Stimulated activated memory B cell treated with anti-CD40 and anti-IgM and Interleukin-4, amounts not matched to agents 10 μg/mL and 1 μg/mL and 100 μg/mL, for 72 hours (primary cell): ENCODE measurements around the gene RAB31.

Experiments used
- ATAC-seq: fragments of 150-1000 bp; cut with Tn5 transposase; 2 replicates; pipeline ENCODE4 v1.10.0; 2021
- H3K27ac Mint-ChIP-seq: one replicate; pipeline ENCODE4 v1.8.0; 2022; ENCODE audit warnings: mild to moderate bottlenecking, mixed read lengths
- H3K27me3 Mint-ChIP-seq: one replicate; pipeline ENCODE4 v1.8.0; 2022; ENCODE audit warnings: mixed read lengths
- H3K36me3 Mint-ChIP-seq: one replicate; pipeline ENCODE4 v1.8.0; 2022; ENCODE audit warnings: mixed read lengths
- H3K4me1 Mint-ChIP-seq: one replicate; pipeline ENCODE4 v1.8.0; 2022; ENCODE audit warnings: mixed read lengths
- H3K4me3 Mint-ChIP-seq: one replicate; pipeline ENCODE4 v1.8.0; 2022; ENCODE audit warnings: mild to moderate bottlenecking, moderate library complexity, mixed read lengths
- H3K9me3 Mint-ChIP-seq: one replicate; pipeline ENCODE4 v1.8.0; 2022; ENCODE audit warnings: mixed read lengths

Gene RAB31

DNA sequence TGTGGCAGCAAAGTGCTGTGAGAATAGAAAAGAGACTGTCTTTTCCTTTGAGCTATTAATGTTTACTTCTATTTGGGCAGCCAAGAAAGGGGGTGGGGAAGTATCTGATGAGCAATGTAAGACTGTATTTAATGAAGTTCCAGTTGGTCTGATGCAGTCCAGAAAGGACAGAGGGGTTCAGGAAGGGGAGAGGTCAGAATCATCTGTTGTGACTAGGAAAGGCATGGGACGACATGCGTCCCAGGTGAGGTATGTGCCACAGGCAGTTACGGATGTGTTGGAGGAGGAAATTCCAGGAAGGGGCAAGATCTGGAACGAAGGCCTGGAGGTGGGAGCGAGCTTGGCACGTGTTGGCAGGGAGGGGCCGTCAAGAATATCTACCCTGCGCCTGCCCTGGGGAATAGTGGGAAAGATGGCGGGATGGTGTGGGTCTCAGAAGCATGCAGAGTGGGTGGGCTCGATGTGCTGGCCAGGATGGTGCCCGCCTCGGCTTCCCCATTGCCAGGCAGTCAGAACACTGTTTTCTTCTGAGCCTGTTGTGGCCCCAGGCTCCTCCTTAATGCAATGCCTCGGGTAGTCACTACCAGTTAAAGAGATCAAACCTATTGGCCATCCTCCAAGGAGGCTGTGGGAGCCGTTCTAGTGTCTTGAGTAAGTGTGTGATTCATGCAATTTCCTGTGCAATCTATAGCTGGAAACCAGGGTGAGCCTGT, 119.8 kb downstream of the RAB31 start:
- H3K36me3 Mint-ChIP-seq: peaks cover 23% of the 10 kb centered on the region
- H3K9me3 Mint-ChIP-seq: no peaks in the 10 kb centered on the region
- ATAC-seq: no peak
- no peak overlapping the region for H3K27ac Mint-ChIP-seq
- H3K4me3 Mint-ChIP-seq: no peak overlapping the region
- H3K4me1 Mint-ChIP-seq: peaks cover 33% of the 10 kb centered on the region
- no peaks in the 10 kb centered on the region for H3K27me3 Mint-ChIP-seq

DNA sequence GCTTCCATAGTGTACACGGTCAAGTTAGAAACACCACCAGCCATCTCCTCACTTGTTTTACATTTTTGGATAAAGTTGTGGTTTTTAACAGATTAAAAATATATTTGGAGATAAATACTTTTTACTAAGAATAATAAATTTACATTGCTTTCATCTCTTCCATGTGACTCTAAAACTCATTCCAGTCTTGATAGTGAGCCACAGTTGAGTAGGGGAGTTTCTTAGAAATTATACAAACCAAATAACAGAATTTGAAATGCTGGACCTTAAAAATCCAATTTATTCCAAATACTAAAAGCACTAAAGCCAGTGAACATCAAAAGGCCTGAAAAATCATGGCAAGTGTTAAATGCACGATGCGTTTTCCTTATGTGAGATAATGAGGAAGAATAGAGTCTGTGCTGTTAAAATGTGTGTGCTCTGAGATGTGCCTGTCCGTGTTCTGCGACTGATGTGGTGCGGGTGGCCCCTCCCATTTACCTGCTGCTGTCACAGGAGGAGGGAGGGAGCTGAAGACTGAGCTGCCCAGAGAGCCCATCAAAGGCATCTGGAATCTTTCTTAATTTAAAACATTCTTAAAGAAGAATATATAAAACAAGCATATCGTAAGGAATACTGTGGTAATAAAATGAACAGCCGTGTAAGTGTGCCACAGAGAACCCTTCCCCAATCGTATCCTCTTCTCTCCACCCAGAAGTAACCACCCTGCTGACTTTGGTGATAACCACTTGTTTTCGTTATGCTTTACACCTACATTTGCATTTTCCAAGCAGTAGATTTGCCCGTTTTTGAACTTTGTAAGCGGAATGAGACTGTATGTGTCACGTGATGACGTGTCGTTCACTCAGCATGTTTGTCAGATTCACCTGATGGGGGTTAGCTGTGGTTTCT, 120.7 kb downstream of the RAB31 start:
- H3K4me1 Mint-ChIP-seq: peaks cover 37% of the 10 kb centered on the region
- no peak overlapping the region for H3K27ac Mint-ChIP-seq
- peaks cover 28% of the 10 kb centered on the region for H3K36me3 Mint-ChIP-seq
- no peaks in the 10 kb centered on the region for H3K9me3 Mint-ChIP-seq
- H3K27me3 Mint-ChIP-seq: no peaks in the 10 kb centered on the region
- no peak overlapping the region for H3K4me3 Mint-ChIP-seq
- ATAC-seq: no peak

DNA sequence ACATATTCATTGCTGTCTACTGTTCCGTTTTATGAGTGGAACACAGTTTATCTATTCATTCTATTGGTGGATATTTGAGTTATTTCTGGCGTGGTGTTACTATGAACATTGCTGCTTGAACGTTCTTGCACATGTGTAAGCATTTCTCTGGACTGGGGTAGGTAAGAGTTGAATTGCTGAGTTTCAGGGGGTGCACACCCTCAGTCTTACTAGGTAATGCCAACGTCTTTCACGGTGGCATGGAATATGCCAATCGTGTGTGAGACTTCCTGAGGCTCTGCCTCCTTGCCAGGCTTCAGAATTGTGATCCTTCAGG, 121.3 kb downstream of the RAB31 start:
- H3K9me3 Mint-ChIP-seq: no peaks in the 10 kb centered on the region
- H3K27me3 Mint-ChIP-seq: no peaks in the 10 kb centered on the region
- H3K27ac Mint-ChIP-seq: no peak overlapping the region
- no peak overlapping the region for H3K4me3 Mint-ChIP-seq
- peaks cover 28% of the 10 kb centered on the region for H3K36me3 Mint-ChIP-seq
- no peak for ATAC-seq
- H3K4me1 Mint-ChIP-seq: peaks cover 37% of the 10 kb centered on the region

DNA sequence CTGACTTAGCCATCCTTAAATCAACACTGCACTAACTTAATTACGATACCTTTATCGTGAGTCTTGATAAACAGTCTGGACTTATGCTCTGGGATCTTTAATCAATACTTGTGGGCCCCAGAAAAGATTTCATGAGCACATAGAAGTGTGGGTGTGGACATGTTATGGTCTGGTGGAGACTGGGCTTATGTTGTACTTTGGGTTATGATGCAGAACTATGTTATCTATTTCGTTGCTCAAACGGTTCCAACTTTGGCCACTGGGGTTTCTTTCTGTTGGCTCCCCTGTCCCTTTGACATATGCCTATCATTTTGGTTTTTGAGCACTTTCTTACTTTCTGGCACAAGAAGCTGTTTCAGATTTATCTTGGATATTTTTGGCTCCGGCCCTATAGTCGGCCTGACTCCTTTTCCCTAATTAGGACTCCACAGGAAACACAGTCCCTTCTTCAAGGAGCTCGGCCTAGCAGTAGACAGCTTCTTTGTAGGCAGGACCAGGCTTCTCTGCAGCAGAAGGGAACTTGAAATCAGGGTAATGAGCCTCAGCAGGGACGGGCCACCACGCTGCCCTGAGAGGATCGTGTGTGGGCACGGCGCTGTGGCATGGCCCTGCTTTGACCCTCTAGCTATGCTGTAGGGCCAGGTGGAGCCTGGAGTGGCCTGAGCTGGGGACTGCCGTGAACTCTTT, 123.1 kb downstream of the RAB31 start:
- Mint-ChIP-seq H3K9me3 (no peaks in the 10 kb centered on the region), H3K4me3 (no peak overlapping the region), H3K36me3 (peaks cover 28% of the 10 kb centered on the region), H3K4me1 (peaks cover 25% of the 10 kb centered on the region), H3K27ac (no peak overlapping the region), H3K27me3 (no peaks in the 10 kb centered on the region)
- ATAC-seq: no peak

DNA sequence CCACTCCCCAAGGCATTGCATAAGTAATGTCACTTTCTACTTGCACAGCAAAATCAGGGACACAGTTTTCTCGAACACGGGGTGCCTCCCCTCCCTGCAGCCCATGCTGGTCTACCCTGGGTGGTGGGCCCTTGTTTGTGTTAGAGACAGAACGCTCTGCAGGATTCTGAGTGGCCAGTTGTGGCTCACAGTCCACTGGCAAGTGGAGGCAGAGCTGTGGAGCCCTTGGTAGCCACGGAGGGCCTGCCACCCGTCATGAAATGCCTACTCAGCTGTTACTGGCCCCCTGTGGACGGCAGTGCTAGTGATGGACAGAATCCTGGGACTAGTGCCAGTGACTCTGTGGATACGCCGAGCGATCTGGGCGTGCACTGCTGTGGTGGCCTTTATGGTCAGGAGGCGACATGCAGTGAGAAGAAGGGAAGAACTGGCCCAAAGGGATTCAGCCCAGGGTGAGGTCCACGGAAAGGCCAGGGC, 123.7 kb downstream of the RAB31 start:
- no peak for ATAC-seq
- Mint-ChIP-seq H3K27me3 (no peaks in the 10 kb centered on the region), H3K4me1 (peaks cover 21% of the 10 kb centered on the region), H3K36me3 (peaks cover 29% of the 10 kb centered on the region), H3K27ac (no peak overlapping the region), H3K9me3 (peaks cover 4% of the 10 kb centered on the region), H3K4me3 (no peak overlapping the region)

DNA sequence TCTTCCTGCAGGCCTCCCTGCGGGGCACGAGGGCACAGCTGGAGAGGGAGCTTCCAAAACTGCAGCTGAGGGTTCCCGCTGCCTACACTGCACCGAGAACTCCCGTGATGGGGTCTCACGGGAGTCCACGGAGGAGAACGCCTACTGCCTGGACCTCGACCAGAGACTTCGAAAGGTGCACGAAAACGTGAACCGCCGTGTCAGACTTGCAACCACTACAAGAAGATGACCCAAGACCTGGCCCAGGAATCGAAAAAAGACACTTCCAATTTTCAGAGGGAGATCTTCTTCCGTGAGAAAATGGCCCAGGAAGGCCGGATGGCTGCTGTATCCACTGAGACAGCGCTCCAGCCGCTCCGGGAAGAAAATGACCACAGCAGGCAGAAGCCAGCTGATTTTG, 124.8 kb downstream of the RAB31 start:
- peaks cover 31% of the 10 kb centered on the region for H3K36me3 Mint-ChIP-seq
- no peak for ATAC-seq

DNA sequence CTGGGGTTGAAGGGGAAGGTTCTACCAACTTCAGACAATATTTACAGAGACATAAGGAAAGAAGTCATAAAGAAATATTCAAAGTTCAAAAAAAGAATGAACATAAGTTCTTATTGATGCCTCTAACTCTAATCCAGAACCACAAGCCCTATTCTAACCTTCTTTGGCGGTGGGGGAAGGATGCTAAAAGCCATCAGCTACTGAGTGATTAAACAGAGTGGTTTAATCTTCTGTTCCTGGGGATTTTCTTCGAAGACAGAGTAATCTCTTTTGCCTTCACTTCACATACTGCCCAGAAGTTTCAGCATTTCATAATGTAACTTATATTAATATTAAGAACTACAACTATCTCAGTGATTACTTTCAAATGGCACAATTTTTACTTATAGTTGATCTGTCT, 126.5 kb downstream of the RAB31 start:
- Mint-ChIP-seq H3K36me3 (peaks cover 43% of the 10 kb centered on the region), H3K27me3 (no peaks in the 10 kb centered on the region), H3K9me3 (peaks cover 7% of the 10 kb centered on the region), H3K27ac (no peak overlapping the region), H3K4me1 (peaks cover 4% of the 10 kb centered on the region), H3K4me3 (no peak overlapping the region)
- ATAC-seq: no peak

More for the DNA sequence above, 124.8 kb downstream of the RAB31 start:
- H3K27me3 Mint-ChIP-seq: no peaks in the 10 kb centered on the region
- H3K4me3 Mint-ChIP-seq: no peak overlapping the region
- H3K4me1 Mint-ChIP-seq: peaks cover 12% of the 10 kb centered on the region
- peaks cover 7% of the 10 kb centered on the region for H3K9me3 Mint-ChIP-seq
- H3K27ac Mint-ChIP-seq: no peak overlapping the region

DNA sequence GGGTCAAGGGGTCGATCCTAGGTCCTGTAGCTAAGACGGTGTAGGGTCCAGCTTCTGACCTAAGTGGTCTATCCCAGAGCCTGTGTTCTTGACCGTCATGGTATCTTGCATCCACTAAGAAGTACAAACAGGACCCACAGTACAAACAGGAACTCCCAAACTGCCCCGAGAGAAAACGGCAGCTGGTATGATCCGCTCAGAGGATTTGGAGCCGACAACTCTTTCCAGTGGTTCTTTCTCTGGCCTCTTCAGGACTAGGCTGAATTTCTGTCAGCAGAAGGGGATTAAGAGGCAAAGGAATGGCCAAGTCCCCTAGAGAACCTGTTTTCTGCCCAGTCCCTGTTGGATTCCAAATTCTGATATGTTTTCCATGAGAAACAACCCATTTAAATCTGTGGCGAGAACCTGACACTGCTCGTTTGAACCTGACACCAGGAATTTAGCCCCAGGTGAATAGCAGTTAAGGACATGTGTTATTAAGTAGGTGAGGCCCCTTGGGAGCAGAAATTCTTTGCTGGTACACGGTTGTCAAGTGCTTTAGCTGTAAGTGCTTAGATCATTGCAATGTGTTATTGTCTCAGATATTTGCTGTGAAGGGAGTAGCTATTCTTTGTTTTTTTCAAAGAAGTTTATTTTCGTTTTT, 127.1 kb downstream of the RAB31 start:
- peaks cover 4% of the 10 kb centered on the region for H3K4me1 Mint-ChIP-seq
- no peak overlapping the region for H3K4me3 Mint-ChIP-seq
- H3K27me3 Mint-ChIP-seq: no peaks in the 10 kb centered on the region
- peaks cover 7% of the 10 kb centered on the region for H3K9me3 Mint-ChIP-seq
- H3K27ac Mint-ChIP-seq: no peak overlapping the region
- H3K36me3 Mint-ChIP-seq: peaks cover 43% of the 10 kb centered on the region
- ATAC-seq: no peak

DNA sequence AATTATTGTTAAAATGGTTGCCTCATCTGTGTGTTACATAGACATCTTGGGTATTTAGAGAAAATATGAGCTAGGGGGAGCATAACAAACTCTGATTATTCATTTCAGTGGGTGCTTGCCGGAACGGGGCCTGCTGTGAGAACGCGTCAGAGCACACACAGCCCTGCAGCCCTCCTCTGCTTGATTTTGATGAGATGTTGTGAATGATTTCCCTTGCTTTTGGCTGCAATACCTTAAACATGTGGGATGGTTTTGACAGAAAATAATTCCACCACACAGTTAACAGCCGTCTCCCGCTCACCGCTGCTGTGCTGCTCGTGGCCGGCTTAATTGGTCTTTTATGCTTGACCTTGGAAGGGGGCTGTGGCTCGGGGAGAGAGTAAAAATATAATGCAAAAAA, 127.7 kb downstream of the RAB31 start:
- H3K4me1 Mint-ChIP-seq: peaks cover 4% of the 10 kb centered on the region
- H3K27ac Mint-ChIP-seq: no peak overlapping the region
- H3K9me3 Mint-ChIP-seq: peaks cover 7% of the 10 kb centered on the region
- ATAC-seq: no peak
- H3K36me3 Mint-ChIP-seq: peaks cover 43% of the 10 kb centered on the region
- H3K4me3 Mint-ChIP-seq: no peak overlapping the region
- no peaks in the 10 kb centered on the region for H3K27me3 Mint-ChIP-seq

DNA sequence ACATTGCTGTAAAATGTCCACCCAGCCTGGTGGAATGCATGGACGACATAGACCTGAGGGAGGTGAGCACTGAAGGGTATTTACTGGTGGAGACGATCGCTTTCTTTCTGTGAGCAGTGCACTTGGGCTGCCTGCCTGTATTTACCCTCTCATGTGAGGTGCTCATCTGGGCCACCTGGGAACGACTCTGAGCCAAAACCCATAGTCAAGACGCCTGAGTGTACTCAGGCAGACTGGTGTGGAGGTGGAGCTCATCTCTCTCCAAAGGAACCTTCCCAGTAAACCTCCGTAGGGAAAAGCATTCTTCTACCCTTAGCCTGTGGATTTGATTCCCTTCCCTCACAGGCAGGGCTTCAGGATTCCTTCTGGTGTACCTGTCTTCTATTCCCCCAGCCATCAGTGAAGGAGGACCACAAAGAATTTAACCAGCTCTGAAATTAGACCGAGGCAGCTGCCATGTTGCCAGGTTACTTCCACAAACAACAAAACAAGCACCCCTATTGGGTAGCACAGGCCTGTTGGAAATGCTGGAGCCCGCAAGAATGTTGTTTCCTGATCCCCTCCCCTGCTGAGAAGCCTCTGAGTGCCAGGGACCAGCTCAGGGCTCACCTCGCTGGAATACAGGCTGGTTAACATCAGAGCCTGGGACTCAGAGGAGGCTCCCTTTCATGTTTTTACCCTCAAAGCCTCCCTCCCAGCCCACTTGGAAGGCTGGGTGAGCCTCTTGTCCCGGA, 130.2 kb downstream of the RAB31 start:
- peaks cover 11% of the 10 kb centered on the region for H3K4me1 Mint-ChIP-seq
- ATAC-seq: no peak
- H3K36me3 Mint-ChIP-seq: peaks cover 41% of the 10 kb centered on the region
- H3K9me3 Mint-ChIP-seq: peaks cover 7% of the 10 kb centered on the region
- no peak overlapping the region for H3K4me3 Mint-ChIP-seq
- H3K27me3 Mint-ChIP-seq: no peaks in the 10 kb centered on the region
- no peak overlapping the region for H3K27ac Mint-ChIP-seq

DNA sequence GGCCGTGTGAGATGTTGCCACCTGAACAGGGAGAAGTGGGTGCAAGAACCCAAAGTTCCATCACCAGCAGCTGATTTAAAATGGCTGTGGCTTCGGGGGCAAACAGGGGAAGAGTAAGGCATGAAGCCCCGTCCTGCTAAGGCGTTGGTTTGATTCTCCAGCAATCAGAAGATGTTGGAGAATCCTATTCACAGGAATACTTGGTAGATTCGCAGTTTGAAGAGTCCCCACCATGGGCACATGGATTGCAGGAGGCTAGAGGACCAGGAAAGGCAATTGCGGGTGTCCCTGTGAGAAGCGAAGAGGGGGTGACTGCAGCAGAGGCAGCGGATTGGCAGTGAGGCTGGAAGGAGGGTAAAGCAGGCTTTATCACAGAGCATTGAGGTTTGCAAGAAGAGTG, 131.1 kb downstream of the RAB31 start:
- Mint-ChIP-seq H3K36me3 (peaks cover 42% of the 10 kb centered on the region), H3K4me1 (peaks cover 8% of the 10 kb centered on the region), H3K9me3 (peaks cover 7% of the 10 kb centered on the region), H3K27me3 (no peaks in the 10 kb centered on the region), H3K27ac (no peak overlapping the region), H3K4me3 (no peak overlapping the region)
- no peak for ATAC-seq

DNA sequence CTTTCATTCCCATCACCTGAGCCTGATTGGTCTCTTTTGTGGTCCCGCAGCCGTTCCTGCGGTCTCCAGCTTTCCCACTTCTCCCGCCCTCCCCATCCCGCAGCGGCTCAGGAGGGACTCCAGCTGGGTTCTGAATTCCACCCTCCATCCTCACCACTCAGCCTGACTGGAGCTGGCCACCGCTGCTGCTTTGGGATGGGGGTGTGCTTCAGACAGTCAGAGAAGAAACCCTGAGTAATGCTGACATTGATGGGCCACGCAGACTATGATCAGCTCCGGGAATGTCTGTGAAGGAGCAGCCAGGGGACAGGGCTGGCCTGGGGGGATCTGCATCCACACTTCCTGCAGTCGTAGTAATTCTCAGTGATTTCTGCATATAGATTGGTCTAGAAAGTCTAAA, 131.8 kb downstream of the RAB31 start:
- Mint-ChIP-seq H3K36me3 (peaks cover 48% of the 10 kb centered on the region), H3K27me3 (no peaks in the 10 kb centered on the region), H3K9me3 (peaks cover 7% of the 10 kb centered on the region), H3K4me3 (no peak overlapping the region), H3K4me1 (peaks cover 8% of the 10 kb centered on the region), H3K27ac (no peak overlapping the region)
- ATAC-seq: no peak

DNA sequence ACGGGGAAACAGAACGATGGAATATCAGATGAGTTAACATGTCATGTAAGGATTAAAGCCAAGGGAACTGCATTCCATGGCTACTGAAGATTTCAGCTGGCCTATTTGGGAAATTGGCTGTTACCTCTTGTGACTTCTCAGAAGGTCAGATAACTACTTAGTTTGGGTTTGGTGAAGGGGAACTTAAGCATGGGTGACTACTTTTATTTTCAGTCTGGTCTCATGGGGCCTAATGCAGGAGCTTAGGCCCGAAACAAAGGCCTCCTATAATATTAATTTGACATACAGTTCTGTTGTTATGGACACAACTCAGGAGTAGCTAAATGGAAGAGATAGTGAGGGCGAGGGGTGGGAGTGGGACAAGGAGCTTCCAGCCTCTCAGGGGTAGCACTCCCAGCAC, 133.7 kb downstream of the RAB31 start:
- no peak overlapping the region for H3K4me3 Mint-ChIP-seq
- no peaks in the 10 kb centered on the region for H3K27me3 Mint-ChIP-seq
- peak overlapping the region; percentile 51 for H3K27ac Mint-ChIP-seq
- peaks cover 51% of the 10 kb centered on the region for H3K36me3 Mint-ChIP-seq
- peaks cover 8% of the 10 kb centered on the region for H3K4me1 Mint-ChIP-seq
- peaks cover 3% of the 10 kb centered on the region for H3K9me3 Mint-ChIP-seq
- peak; percentile 12 for ATAC-seq

DNA sequence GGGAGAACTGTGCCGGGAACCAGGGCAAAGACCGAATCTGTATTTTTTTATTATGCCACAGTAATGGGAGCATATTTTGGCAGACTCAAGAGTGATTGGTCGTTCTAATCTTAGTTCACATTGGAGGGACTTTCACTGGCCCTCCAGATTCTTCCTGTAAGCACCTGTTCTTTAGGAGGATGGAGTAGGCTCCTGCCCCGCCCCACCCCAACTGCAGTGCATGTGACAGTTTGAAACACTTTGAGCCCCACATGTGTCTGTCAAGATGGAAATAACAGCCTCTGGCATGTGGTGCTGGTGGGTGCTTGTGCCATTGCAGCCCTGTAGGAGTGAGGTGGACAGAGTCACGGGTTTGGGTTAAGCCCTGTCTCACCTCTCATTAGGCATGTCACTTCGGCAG, 134.3 kb downstream of the RAB31 start:
- peaks cover 8% of the 10 kb centered on the region for H3K4me1 Mint-ChIP-seq
- ATAC-seq: no peak
- H3K36me3 Mint-ChIP-seq: peaks cover 52% of the 10 kb centered on the region
- H3K9me3 Mint-ChIP-seq: no peaks in the 10 kb centered on the region
- H3K27me3 Mint-ChIP-seq: no peaks in the 10 kb centered on the region
- H3K4me3 Mint-ChIP-seq: no peak overlapping the region
- H3K27ac Mint-ChIP-seq: no peak overlapping the region
